NT2/D1 (cell line): ENCODE data around the gene CD38.

ENCODE experiments used
- DNase-seq: peaks from one replicate; pipeline ENCODE4 v3.0.0-alpha.2; 2011; ENCODE audit warnings: low read depth, low spot score
- H3K27me3 ChIP-seq: 2 replicates; pipeline ENCODE4 v1.6.0; 2011; ENCODE audit warnings: mild to moderate bottlenecking; ENCODE audit not compliant: insufficient read length, insufficient read depth
- H3K36me3 ChIP-seq: 2 replicates; pipeline ENCODE4 v1.6.1; 2011; ENCODE audit warnings: mild to moderate bottlenecking, low read length, mixed read lengths; ENCODE audit not compliant: insufficient read depth, insufficient read length
- H3K4me1 ChIP-seq: 2 replicates; pipeline ENCODE4 v1.5.1; 2011; ENCODE audit not compliant: insufficient read depth, insufficient read length
- H3K4me3 ChIP-seq: 2 replicates; pipeline ENCODE4 v1.5.1; 2011; ENCODE audit warnings: low read depth; ENCODE audit not compliant: insufficient read length
- H3K9ac ChIP-seq: 2 replicates; pipeline ENCODE4 v1.6.0; 2011; ENCODE audit warnings: low read depth; ENCODE audit not compliant: insufficient read length
- H3K9me3 ChIP-seq: 2 replicates; pipeline ENCODE4 v1.5.1; 2011; ENCODE audit warnings: mild to moderate bottlenecking, low read length; ENCODE audit not compliant: insufficient read depth
- SUZ12 ChIP-seq: IDR thresholded peaks from 2 replicates; pipeline ENCODE4 v1.6.1; 2011; ENCODE audit not compliant: insufficient read length, insufficient read depth; ENCODE audit errors: extremely low read depth
- YY1 ChIP-seq: IDR thresholded peaks from 2 replicates; pipeline ENCODE4 v1.6.1; 2011; ENCODE audit not compliant: insufficient read length, insufficient read depth
- ZNF274 ChIP-seq: IDR thresholded peaks from 2 replicates; pipeline ENCODE4 v1.6.1; 2011; ENCODE audit warnings: mild to moderate bottlenecking, low read depth, low read length

CD38 gene

DNA sequence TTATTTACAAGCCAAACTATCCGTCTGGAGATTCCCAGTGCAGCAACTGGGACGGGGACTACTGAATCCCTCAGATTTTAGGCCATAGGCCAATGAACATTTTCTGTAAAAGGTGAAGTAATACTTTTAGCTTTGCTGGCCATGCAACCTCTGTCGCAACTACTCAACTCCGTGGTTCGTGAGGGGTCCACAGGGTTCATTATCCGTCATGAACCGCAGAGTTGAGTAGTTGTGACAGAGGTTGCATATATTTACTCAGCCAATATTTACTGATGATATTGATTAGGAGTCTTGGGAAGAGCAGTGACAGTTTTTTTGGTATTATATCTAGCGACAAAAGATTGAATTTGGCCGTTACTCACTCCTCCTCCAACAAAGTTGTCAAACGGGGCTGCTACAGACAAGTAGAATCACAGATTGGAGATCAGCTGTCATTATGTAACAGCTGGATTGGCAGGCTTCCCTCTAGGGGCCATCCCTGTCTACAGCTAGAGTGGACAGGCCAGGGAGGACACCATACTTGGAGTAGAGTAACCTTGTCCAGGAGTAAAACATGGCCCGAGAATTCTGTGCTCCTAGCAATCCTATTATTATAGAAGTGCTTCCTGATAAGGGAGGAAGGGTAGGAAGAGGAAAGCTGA is 37.2 kb upstream of the CD38 start:
- peaks cover 35% of the 10 kb centered on the region for H3K9me3 ChIP-seq
- no peak for TF ChIP-seq SUZ12
- TF ChIP-seq YY1: no peak
- TF ChIP-seq ZNF274: no peak
- H3K9ac ChIP-seq: no peak overlapping the region
- H3K4me3 ChIP-seq: no peak overlapping the region
- DNase-seq: no peak
- H3K27me3 ChIP-seq: no peaks in the 10 kb centered on the region
- no peaks in the 10 kb centered on the region for H3K4me1 ChIP-seq
- no peaks in the 10 kb centered on the region for H3K36me3 ChIP-seq

DNA sequence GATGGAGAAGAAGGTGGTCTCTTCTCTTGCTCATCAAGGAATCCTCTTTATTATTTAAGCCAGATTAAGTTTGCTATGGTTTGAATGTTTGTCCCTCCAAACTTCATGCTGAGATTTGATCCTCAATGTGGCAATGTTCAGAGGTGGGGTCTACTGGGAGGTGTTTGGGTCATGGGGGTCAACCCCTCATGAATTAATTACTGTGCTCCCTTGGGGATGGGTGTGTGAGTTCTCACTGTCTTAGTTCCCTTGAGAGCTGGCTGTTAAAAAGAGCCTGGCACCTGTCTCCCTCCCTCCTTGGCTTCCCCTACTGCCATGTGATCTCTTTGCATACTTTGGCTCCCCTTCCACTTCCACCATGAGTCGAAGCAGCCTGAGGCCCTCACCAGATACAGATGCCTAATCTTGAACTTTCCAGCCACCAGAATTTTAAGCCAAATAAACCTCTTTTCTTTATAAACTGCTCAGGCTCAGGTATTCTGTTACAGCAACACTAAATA is 36.0 kb upstream of the CD38 start:
- Histone ChIP-seq H3K9me3 (peaks cover 35% of the 10 kb centered on the region), H3K4me1 (no peaks in the 10 kb centered on the region), H3K4me3 (no peak overlapping the region), H3K36me3 (no peaks in the 10 kb centered on the region), H3K9ac (no peak overlapping the region), H3K27me3 (no peaks in the 10 kb centered on the region)
- TF ChIP-seq ZNF274: peak; percentile 83
- no peak for TF ChIP-seq SUZ12
- TF ChIP-seq YY1: no peak
- DNase-seq: no peak

DNA sequence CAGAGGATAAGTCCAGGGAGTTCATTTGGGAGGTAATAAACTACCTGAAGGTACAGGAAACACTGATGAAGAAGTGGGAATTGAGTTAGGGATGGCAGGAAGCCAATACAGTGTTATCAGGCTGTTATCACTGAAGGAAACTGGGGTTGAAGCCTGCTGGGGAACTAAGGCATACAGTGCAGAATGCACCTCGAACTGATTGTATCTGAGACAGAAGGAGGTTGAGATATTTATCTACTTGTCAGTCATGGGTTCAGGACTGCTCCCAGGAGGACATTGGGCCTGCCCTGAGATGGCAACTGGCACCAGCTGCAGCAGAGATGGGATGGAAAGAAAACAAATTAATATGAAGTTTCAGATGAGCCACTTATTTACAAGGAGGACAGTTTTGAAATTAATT is 35.5 kb upstream of the CD38 start:
- Histone ChIP-seq H3K36me3 (no peaks in the 10 kb centered on the region), H3K4me3 (no peak overlapping the region), H3K27me3 (no peaks in the 10 kb centered on the region), H3K4me1 (no peaks in the 10 kb centered on the region), H3K9me3 (peaks cover 35% of the 10 kb centered on the region), H3K9ac (no peak overlapping the region)
- TF ChIP-seq ZNF274 (no peak), YY1 (no peak), SUZ12 (no peak)
- DNase-seq: no peak

DNA sequence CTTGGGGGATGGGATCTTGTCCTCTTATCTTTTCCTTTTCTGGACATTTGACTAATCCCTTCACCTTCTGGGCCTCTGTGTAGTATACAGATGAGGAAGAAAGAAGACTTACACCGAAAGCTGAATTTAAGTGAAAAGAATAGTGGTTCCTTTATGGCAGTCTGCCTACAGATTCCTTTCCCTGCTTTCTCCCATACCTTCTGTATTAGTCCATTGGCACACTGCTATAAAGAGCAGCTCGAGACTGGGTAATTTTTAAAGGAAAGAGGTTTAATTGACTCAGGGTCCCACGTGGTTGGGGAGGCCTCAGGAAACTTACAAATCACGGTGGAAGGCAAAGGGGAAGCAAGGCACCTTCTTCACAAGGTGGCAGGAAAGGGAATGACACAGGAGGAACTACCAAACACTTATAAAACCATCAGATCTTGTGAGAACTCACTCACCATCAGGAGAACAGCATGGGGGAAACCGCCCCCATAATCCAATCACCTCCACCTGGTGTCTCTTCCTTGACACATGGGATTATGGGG is 34.0 kb upstream of the CD38 start:
- Histone ChIP-seq H3K27me3 (no peaks in the 10 kb centered on the region), H3K9ac (no peak overlapping the region)
- TF ChIP-seq ZNF274 (no peak), SUZ12 (no peak), YY1 (no peak)

DNA sequence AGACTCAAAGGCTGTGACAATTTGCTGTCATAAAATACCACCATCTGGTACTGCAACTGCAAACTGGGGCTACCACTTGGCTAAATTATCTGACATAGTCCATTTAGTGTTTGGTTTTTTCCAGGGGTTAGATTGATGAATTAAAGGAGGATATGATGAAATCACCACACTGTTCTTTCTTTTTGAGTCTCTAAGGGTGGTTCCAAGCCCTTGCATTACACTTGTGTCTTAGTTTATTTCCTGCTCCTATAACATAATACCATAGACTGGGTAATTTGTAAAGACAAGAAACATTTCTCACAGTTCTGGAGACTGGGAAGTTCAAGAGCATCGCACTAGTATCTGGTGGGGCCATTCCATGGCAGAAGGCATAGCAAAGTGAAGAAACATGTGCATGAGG is 32.0 kb upstream of the CD38 start:
- no peak overlapping the region for H3K9ac ChIP-seq
- TF ChIP-seq SUZ12 (no peak), YY1 (no peak)
- H3K4me3 ChIP-seq: no peak overlapping the region
- H3K27me3 ChIP-seq: no peaks in the 10 kb centered on the region
- DNase-seq: no peak
- peaks cover 26% of the 10 kb centered on the region for H3K9me3 ChIP-seq
- H3K36me3 ChIP-seq: no peaks in the 10 kb centered on the region
- no peaks in the 10 kb centered on the region for H3K4me1 ChIP-seq

More for the DNA sequence above, 34.0 kb upstream of the CD38 start:
- H3K36me3 ChIP-seq: no peaks in the 10 kb centered on the region
- H3K4me1 ChIP-seq: no peaks in the 10 kb centered on the region
- H3K4me3 ChIP-seq: no peak overlapping the region
- DNase-seq: no peak
- peaks cover 35% of the 10 kb centered on the region for H3K9me3 ChIP-seq

DNA sequence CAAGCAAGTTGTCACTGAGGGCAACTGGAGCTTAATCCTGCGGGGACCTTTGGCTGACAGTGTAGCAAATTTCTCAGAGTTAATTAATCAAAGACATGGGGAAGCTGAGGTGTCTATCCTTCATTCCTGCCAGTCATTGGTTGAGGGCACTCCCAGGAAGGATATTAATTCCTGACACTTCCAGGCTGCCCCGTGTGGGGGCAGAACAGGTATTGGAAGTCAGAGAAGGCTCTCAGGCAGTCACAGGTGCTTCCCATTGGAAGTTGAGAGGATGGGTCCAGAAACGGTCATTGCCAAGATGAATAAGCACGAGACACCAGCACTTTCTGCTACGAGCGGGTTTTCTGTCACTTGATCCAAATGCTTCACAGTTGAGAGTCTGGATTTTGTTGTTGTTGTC is 29.1 kb upstream of the CD38 start:
- no peak for DNase-seq

DNA sequence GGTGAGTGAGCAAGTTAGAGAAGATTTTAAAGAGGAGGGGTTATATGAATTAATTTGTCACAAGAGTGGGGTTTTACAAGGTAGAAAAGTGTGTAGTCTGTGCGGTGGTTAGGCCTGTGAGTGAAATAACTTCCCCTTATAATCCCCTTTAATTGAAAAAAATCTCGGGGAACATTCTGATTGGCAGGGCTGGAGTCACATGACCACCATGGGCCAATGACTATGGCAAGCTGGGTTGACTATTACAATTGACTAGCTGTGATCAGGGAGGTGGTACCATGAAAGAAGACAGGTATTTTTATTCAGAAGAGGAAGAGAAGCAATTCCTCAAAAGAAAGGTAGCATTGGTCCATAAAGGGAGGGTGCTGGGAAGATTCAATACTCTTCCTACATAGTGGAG is 27.0 kb upstream of the CD38 start:
- no peaks in the 10 kb centered on the region for H3K9me3 ChIP-seq
- DNase-seq: no peak

More for the DNA sequence above, 29.1 kb upstream of the CD38 start:
- no peak overlapping the region for H3K9ac ChIP-seq
- no peaks in the 10 kb centered on the region; the same call in 1 of the 2 replicates for H3K9me3 ChIP-seq
- no peaks in the 10 kb centered on the region for H3K36me3 ChIP-seq
- peaks cover 5% of the 10 kb centered on the region for H3K4me1 ChIP-seq
- H3K4me3 ChIP-seq: no peak overlapping the region
- H3K27me3 ChIP-seq: no peaks in the 10 kb centered on the region
- TF ChIP-seq YY1: no peak
- no peak for TF ChIP-seq SUZ12
- no peak for TF ChIP-seq ZNF274

More for the DNA sequence above, 27.0 kb upstream of the CD38 start:
- no peak overlapping the region for H3K4me3 ChIP-seq
- no peak overlapping the region for H3K9ac ChIP-seq
- peaks cover 5% of the 10 kb centered on the region for H3K4me1 ChIP-seq
- H3K36me3 ChIP-seq: no peaks in the 10 kb centered on the region
- H3K27me3 ChIP-seq: no peaks in the 10 kb centered on the region
- TF ChIP-seq ZNF274: no peak
- TF ChIP-seq SUZ12: no peak
- no peak for TF ChIP-seq YY1
